Inferior parietal cortex (tissue), 1 donor: ENCODE data around the gene LTO1.

ENCODE experiments used
- DNase-seq: peaks from one replicate; pipeline ENCODE4 v3.0.0-alpha.2; 2016; ENCODE audit errors: extremely low spot score

The LTO1 gene

DNA sequence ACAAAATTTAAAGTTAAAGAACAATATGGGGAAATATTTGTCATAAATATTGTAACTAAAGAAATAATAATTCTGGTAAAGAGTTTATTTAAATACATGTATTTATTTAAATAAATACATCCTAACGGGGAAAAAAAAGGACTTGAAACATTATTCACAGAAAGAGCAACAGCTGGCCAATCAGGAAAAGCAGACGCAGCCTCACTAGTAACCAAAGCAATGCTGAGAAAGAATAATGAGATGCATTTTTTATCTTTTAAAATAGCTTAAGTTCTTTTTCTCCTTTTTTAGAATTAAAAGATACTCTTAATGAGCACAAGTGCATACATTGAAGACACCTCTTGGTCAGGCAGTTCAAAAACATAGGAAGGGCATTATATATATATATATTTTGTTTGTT lies 2.6 kb upstream of the LTO1 start:
- no peak for DNase-seq

DNA sequence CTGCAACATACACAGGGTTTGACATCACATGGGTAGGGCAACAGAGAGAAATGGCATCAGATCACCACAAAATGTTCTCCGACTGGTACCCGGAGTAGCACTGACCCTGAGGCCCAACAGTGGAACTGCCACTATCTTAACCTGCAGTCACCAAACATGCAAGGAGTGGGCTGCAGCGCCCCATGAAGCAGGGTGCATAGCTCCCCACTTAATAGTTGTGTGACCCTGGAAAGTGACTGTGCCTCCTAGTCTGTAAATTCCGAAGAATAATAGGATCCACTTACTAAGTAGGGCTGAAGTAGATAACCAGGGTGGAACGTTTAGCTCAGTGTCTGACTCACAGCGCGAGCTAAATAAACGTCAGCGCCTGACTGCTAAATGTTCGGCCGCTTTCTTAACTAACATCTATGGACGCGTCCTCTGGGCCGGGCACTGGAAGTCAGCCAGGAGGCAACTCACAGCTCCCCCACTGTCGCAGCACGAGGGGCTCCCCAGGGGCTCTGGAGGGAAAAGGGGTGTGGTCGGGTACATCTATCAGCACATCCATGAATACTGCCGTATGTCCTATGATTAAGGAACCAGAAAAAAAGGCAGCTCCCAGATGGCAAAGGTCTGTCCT lies 777 bp downstream of the LTO1 start:
- DNase-seq, result no peak

DNA sequence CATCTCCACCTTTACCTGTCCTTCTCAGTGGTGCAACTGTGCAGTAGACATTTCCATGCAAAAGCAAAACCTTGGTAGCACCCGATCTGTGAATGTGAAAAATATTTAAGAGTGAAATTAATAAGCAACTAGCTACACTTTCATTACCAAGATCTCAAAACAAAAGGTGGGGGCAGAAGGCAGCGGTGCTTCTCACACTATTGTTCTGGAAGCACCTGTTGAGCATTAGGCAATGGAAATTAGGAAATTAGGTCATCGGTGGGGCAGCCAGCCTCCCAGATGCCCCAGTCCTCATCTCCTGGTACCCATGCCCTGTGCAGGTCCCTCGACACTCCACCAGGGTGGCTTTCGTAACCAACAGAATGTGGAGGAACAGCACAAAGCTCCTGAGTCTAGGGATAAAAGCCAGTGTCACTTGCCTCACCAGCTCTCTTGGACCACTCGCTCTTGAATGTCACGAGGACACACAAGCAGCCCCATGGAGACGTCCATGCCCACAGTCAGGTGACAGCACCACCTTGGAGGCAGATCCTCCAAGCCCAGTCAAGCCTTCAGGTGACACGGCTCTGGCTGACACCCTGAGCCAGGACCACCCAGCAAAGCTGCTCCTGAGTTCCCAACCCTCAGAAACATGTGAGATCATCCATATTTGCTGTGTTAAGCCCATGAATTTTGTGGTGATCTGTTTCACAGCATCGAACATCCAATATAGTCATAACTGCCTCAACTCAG lies 3.3 kb downstream of the LTO1 start:
- DNase-seq, result no peak

DNA sequence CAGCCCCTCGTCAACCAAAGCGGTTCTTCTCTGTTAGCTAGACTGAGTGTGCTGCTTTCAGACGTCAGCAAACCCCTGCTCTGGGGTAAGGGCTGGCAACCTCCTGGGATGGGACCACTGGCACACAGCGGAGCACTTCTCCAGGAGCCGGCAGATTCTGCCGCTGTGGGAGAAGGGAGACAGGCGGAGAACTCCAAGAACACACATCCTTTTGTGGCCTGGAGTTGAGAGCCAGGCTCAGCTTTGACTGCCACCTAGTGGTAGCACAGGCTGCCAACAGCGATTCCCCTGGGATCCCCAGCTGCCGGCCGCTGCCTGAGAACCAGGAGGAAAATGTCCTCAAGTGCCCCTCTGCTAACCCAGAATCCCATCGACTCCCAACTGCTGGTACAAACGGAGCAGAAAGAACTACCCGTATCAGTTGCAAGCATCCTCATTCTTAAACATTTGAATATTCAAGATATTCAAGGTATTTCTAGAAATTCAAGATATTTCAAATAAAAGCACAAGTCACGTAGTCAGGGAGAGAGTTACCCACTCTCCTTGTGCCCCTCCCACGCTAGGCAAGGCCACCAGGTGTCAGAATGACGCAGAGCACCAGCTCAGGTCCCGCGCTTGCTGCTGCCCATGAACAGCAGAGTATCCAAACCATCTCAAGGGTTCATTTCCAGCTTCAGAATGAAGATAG lies 4.9 kb downstream of the LTO1 start:
- peak; percentile 91 for DNase-seq

DNA sequence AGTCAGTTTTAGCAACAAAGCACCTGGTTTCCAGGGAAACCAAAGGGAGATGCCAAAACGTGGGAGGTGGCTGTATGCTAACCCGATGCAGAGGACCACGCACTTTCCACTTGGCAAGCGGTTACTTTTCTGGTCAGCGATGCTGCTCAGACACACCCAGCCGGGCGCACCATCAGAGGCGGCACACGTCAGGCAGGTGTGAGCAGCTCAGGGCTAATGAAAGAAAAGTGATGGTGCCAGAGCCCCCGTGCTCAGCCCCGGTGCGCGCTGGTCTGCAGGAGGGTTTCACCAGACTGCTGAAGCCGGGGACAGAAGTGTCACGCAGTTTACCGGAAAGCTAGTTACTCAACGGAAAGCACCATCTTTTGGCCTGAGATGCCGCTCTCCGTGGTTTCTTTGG lies 5.7 kb downstream of the LTO1 start:
- DNase-seq, result no peak

DNA sequence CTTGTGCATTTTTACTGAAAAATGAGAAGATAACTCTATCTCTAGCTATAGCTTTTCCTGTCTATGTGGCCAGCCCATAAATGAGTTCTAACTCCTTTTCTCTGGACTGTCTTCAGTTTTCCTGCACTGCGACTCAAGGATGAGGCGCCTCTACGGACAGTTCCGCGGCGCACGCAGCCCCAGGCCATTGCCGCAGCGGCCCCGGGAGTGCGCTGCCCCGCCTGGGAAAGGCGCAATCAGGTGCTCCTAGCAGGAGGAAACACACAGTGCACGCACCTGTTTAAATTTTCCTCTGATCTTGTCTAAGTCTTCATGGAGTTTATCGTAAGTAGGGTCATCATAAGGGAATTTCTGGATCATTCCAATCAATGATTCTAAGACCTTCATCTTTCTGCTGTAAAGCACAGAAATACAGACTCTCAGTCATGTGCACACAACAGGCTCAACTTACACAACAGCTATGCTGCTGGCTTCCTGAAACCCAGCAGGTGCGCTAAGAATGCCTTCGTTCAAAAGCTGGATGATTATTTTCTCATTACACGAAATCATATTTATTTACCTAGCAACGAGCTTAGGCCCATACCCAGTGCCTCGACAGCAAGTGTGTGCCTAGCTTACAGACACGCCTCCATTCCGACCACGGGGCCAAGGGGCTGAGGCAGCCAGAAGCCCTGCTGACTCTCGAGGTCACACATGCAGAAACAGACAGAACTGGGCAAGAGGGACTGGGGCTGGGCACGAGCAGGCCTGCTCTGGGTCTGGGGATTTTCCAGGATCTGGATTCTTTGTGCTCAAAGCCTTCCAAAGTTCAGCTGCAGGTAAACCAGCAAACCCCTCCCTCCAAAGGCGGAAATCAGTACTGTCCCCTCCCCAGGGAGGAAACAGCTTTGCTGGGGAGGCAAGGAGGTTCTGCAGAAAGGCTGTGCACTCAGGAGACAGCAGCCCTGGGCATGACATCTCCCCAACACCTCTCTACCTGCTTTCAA lies 7.2 kb downstream of the LTO1 start:
- DNase-seq, result no peak

DNA sequence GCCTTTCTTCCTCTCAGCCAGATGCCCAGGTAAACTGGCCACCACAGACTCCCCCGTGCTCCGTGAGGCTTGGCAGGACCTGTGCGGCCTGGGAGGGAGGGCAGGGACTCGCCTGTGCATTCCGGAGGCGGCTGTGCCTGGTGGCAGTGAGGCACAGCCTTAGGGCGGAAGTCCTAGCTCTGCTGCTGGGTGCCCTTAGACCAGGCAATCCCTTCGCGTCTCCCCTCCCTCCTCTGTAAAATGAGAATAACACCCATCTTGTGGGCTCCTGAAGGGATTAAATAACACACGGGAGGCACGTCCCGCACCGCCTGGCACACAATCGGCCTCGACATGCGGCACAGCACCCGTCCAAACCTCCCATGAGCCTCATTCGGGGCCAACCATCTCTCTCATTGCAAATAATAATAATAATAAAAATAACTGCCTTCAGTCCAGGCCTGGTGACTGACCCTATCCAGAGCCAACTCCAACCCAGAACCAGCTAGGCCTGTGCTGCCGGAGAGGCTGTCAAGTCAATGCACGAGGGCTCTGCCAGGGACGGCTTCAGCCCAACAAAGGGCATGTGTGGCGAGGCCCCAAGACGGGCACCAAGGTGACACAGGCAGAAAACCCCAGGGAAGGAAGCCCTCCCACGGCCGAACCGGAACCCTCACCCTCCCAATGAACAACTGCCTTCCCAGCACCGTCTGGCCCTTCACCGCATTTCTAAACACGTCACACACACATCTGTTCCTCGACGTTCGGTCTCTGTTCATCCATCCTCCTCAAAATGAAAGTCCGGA lies 8.2 kb downstream of the LTO1 start:
- no peak for DNase-seq

DNA sequence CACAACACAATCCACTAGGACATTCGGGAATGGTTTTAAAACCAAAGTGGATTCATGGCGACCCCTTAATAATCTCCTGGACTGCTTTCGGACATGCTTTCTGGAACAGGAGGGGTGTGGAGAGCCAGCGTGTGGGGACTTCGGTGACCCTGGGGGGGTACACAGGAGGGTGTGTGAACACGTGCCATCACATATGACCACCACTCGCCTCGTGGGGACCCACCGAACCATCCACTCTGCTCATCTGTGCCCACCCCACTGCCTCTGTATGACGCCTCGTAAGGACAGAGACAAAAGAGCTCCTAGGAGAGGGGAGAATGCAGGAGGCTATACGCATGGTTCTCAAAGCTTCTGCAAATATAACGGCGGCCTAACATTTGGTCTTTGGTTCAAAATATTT lies 8.9 kb downstream of the LTO1 start:
- DNase-seq, result no peak

DNA sequence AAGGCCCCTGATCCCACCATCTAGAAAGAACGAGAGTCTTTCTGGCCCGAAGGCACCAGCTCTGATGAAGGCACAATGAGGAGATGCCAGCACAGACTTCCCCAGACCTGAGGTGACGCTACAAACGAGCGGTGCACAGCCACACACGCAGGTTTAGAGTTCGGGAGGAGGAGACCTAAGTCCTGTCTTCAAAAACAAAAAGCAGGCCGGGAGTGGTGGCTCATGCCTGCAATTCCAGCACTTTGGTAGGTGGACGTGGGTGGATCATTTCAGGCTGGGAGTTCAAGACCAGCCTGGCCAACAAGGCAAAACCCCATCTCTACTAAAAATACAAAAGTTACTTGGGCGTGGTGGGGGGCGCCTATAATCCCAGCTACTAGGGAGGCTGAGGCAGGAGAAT lies 9.5 kb downstream of the LTO1 start:
- DNase-seq, result no peak

DNA sequence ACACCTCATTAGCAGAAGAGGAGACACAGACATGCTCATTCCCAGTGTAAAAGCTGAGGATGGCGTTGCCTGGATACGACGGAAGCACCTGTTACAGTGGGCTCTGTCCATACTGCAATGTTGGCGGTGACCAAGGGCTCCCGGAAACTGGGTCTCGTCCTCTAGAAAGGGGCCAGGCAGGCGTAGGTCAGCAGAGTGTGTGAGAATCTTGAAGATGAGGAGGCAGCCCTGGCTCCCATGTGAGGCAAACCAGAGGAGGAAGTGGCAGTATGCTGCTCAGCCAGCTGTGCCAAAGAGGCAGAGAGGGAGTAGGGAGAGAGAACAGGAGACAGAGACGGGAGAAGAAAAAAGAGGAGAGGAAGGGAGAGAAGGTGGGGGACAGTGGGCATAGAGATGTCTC lies 10.3 kb downstream of the LTO1 start:
- DNase-seq, result no peak

DNA sequence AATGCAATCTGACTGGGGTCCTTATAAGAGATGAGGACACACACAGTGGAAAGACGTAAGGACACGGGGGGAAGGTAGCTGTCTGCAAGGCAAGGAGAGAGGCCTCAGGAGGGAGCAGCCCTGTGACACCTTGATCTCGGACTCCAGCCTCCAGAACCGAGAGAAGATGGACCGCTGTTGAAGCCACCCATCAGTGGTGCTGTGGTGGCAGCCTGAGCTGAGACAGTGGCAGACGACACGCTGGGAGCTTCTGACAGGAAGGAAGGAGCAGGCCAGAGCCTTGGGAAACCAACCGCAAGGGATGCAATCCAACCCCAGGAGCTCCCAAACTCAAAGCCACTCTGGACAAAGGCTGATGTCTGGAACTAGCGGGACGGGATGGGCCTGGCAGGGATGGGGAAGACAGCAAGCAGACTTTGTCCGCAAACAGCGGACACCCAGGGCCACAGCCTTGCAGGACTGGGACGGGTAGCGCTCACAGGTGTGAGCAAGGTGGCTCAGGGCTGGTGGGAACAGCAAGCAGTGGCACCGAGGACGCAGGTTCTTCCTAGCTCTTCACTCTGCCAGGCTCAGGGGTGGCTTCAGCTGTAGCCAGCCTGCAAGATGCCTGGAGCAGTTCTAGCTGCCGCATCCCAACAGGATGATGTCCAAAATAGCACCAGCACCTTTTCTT lies 10.9 kb downstream of the LTO1 start:
- DNase-seq, result no peak

DNA sequence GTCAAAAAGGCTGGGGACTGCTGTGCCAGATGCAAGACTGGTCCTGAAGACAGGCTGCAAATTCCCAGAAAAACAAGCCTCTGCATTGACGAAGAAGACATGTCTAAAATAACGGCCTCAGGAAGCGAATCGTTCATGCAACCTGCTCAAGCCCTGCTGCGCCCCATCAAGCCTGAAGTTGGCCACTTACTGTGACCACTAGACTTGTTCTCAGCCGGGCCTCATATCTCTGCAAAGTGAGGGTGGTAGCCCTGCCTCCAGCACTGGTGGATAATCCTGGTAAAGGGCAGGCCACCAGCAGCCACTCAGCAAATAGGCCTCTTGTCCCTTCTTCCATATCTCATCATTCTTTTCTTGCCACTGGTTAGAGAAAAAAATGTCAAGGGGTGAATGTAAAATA lies 11.8 kb downstream of the LTO1 start:
- no peak for DNase-seq

DNA sequence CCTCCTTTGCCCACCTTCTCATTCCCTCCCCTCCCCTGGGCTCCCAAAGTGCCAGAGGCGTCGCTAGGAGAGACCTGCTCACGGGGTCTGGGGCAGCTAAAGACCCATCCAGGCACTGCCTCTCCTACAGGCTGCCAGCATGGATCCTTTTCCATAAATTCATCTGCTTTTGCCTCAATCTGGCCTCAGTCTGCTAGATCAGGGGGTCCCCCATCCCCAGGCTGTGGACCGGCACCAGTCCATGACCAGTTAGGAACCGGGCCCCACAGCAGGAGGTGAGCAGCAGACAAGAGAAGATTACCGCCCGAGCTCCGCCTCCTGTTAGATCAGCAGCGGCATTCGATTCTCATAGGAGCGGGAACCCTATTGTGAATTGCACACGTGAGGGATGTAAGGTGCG lies 12.3 kb downstream of the LTO1 start:
- DNase-seq, result no peak

DNA sequence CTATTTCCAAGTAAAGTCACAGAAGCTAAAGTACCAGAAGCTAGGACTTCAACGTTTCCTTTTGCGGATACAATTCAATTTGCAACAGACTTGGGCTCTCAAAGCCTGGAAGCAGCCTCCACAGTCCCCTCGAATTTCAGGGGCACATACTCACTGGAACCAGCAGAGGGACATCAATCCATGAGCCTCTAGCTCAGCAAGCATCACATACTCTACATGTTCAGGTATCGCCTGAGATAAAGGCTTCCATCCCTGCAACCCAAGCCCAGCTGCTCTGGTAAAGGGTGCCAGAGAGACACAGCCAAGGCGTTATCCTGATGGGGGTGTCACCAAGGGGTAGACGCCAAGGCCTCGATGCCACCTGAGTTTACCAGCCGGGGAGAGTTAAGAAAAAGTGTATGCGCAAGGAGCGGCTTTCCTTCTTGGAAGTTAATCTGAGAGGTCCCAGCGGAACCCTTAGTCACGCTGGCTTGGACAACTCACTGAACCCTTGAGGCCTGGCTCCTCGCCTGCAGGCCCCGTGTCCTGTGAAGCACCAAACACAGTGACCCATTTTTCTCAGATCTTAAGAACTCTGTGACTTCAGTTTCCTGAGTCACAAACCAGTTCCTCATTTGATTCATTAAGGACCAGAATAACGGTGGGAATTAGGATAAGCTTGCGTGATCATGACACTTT lies 13.0 kb downstream of the LTO1 start:
- no peak for DNase-seq

DNA sequence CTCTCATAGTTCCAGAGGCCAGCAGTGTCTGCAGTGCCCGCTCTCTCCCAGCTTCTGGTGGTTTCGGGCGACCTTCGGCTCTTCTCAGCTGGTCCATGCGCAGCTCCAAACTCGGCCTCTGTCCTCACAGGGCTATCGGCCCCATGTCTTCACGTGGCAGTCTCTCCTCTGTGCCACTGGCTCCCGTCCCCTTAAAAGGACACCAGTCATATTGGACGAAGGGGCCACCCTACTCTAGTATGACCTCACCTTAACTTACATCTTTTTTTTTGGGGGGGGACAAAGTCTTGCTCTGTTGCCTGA lies 13.8 kb downstream of the LTO1 start:
- DNase-seq, result no peak

DNA sequence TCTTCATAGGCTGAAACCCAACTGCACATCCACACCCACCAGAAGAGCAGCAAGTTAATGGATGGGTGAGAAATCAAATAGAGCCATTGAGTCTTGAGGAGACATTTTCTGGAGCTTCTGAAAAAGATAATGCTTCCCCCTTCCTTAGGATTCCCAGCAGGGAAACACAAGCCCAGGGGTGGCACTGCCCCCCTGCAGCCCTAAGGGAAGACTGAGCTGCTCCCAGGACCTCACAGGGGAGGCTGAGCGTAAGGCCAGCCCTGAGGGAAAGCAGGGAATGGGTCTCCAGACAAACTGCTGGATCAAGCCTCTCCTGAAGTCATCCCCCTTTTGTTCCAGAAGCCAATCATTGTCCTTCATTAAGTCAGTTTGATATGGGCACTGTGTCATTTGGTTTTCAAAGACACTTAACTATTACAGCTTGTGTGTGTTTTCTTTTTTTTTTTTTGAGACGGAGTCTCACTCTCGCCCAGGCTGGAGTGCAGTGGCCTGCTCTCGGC lies 15.1 kb downstream of the LTO1 start:
- no peak for DNase-seq

DNA sequence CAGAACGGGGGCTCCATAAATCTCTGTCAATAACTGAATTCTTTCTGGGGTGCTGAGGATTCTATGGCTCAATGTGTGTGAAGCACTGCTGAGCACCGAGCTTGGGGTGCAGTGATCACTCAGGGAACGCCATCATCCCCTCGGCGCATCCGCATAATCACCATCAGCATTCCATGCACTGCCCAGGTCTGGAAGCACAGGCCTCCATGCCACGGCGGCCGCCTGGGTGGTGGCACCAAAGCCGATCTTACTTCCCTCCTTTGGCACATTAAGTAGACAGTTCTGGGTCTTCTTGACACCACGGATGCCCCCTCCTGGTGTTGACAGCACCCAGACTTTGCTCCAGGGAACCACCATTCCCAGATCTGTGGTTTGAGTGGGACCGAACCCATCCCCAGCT lies 15.6 kb downstream of the LTO1 start:
- no peak for DNase-seq

DNA sequence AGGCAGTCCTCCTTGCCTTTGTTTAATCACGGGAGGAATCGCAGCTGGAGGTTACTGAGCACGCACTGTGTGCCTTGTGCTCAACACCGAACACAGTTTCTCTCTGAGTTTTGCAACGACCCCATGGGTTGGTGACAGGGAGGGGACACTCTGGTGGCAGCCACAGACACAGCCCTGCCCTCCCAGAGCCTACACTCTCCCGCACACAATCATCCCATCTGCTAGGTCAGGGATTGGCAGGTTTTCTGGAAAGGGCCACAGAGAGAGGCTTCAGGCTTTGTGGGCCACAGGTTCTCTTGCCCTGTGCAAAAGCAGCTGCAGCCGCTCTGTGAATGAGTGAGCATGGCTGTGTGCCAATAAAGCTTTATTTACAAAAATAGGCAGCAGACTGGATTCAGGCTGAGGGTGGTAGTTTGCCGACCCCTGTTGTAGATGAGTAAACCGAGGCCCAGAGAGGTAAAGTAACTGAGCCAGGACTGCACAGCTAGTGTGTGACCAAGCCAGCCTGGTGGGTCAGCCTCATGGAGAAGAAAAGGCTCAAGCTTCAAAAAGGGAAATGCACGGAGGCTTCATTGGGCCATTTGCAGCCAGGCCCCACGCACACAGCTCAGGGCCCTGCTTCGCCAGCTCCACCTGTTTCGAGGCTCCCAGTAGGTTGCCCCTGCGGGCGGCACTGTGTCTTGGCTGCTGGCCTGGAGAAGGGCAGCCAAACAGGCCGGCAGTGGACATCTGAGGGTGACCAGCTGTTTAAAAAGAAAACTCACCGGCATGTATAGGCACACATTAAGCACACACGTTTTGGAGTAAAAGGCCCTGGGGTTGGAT lies 16.3 kb downstream of the LTO1 start:
- DNase-seq, result no peak

DNA sequence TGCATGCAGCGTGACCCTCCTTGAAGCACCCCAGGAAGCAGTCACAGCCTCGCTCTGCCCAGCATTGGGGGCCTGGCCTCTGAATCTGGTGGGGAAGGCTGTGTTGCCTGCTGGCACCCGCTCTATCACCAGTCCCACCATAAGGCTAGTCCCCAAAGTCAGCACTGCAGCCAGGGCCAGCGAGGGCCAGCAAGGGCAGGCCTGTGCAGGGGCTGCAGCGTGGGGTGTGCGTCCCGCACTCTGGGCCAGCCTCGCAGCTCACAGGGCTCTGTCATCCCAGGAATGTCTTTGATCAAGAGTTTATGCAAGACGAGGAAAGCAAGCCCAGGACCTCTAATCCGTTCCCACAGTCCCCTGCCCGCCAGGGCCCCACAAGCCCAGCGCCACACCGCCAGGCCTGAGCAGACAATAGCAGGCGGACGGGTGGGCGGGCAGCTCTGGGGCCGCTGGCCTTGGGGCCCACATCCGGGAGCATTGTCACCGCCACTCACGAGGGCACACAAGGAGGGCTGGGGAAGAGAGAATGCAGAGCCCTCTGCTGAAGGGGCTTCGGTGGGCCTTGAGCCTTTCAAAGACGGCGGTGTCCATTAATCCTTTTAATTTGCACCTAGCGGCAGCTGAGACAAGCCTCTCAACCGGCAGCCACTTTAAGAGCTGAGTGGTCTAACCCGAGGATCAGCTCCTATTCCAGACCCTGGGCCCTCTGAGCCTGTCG lies 17.1 kb downstream of the LTO1 start:
- no peak for DNase-seq
